Activated T-cell treated with anti-CD3 and anti-CD28 coated beads for 24 hours (primary cell): ENCODE results near the gene SLC25A33.
"Not testable (repeated sequence)": the region's sequence is repeated elsewhere in the genome, so short reads cannot be mapped to it uniquely, and the experiment has no call there.

Experiments used
- DNase-seq: peaks from one replicate; pipeline ENCODE4 v3.0.0-alpha.2; 2020; ENCODE audit warnings: low read depth

The SLC25A33 gene

DNA sequence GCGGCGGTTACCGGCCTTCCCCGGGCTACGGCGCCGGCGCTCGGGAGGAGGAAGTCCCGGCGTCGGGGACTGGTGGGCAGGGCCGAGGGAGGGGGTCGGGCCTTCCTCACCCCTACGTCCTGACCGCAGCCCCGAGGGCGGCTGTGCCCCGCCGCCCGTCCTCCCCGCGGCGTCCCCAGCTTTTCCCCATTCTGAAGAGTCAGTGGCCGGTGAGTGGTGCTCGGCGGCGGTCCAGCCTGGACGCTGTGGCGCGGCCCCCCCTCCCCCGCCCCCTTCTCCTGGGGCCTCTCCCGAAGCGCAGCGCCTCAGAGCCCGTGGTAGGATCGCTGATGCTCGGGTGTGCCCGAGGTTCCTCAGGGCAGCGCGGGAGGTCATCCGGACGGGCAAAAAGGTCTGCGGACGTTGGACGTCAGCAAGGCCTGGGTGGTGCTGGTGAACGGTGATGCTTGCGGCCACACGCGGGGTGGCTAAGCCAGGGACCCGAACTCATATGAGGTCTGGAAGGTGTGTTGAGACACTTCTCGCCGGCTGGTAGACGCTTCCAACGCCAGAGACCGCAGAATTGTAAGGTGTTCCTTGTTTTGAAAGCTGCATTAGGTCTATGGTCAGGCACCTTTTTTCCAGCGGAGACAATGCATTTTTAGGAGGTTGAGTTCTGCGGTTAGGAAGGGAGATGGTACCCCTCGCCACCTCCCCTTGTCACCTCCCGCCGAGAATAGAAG is 725 bp downstream of the SLC25A33 start:
- DNase-seq: peak; percentile 28

DNA sequence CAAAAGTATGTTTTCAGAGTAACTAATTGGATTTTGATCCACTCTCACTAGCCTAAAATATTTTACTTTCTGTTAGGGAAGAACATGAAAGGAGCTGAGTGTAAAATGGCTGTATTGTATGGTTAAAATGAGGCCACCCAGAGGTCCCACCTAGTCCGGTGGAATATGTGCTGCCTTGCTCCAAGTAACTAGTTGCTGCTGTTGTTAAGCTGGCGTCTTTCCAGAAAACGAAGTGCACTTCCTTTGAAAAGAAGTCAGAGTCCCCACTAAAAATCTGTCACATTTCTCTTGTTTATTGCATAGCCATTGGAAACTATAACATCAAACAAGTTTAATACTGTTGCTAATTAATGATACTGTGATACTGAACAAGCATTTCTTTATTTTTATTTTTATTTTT is 3.2 kb downstream of the SLC25A33 start:
- DNase-seq: no peak

DNA sequence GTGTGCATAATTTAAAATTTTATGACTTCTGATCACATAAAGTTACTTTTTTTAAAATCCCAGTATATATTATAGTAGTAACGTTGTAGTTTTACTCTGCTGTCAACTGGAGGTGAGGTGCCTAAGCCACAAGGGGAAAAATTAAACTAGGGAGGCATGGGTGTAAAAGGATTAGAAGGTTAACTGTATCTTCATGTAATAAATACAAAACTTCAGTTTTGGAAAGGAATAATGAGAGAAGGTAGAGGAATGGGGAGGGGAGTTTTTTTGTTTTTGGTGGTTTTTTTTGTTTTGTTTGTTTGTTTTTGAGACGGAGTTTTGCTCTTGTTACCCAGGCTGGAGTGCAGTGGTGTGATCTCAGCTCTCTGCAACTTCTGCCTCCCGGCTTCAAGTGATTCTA is 5.7 kb downstream of the SLC25A33 start:
- no peak for DNase-seq

DNA sequence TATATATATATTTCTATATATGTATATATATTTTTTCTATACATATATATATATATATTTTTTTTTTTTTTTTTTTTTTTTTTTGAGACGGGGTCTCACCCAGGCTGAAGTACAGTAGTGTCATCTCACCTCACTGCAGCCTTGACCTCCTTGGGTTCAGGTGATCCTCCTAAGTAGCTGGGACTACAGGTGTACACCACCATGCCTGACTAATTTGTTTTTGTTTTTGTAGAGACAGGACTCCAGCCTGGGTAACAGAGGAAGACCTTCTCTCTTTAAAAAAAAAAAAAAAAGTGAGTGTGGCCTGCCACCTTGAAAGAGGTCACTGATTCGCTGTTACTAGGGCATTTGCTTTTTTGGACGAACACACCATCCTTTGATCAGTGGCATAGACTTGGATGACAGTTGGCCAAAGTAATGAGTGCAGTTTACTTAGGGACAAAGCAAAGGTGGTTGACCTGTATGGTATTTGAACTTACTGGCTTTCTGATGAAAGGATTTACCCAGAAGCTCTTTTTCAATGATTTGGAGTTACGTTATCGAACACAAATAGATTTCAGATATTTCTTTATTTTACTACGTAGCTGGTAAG is 10.8 kb downstream of the SLC25A33 start:
- no peak for DNase-seq

DNA sequence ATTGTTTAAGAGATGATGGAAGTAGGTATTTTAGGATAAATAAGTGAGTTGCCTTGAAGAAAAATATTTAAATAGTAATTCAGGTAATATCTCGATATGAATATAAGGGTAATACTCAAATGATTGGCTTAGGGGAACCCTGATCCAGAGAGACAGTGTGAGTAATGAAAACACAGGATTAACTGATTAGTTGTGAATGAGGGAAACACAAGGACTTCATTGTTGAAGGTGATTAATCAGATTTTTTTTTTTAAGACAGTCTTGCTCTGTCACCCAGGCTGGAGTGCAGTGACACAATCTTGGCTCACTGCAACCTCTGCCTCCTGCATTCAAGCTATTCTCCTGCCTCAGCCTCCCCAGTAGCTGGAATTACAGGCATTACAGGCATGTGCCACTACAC is 12.7 kb downstream of the SLC25A33 start:
- no peak for DNase-seq

GRCh38 chr1:9553736-9554144 is 14.5 kb downstream of the SLC25A33 start:
- DNase-seq: no peak

DNA sequence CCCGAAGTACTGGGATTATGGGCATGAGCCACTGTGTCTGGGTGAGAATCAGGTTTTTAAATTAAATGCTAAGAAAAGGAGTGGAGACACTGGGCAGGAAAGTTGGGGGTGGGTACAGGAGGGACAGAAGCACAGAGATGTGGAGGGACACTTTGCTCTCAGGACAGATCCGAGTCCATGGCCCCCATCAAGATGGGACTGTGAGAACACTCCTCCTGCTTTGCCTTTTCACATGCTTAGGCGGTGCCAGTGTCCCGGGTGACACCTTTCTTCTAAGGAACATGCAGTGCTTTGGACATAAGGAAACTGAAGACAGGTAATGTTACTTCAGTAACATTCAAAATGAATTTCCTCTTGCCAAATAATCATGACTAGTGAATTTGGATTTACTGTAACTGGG is 16.7 kb downstream of the SLC25A33 start:
- DNase-seq: no peak

DNA sequence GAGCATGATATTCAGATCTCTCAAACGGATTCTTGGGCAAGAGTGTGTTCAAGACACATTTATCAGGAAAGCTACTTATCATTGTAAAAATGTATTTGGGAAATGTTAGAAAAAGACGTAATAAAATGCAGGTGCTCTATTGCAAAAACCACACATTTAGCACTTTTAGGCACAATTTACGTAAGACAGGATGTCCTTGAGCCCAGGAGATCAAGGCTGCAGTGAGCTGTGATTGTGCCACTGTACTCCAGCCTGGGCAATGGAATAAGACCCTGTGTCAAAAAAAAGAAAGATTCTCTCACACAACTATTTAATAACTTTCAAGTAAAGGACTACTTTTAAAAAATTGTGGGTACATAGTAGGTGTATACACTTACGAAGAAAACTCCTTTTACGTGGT is 18.4 kb downstream of the SLC25A33 start:
- DNase-seq: no peak

DNA sequence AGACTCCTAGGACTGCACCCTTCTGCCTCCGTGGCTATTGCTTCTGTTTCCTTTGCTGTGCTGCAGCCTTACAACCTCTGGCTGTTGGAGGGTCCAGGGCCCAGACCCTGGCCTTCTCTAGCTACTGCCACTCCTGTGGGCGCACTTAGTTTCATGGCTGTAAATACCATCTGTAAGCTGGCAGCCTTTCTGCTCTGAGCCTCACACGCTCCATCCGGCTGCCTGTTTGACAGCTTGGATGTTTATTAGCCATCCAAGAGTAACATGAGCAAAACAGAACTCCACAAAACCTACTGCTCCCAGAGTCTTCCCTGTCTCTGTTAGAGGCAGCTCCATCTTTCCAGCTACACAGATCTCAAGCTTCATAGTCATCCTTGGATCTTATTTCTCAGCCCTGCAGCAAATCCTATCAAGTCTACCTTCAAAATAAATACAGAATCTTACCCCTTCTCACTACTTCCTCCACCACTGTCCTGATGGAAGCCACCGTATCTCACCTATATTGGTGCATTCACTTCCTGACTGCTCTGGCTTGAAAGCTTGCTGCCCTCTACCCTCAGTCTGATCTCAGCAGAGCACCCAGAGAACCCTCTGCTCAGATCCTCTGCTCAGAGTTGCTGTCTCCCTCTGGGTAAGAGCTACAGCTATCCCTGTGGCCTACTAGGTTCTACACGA is 19.1 kb downstream of the SLC25A33 start:
- no peak for DNase-seq

DNA sequence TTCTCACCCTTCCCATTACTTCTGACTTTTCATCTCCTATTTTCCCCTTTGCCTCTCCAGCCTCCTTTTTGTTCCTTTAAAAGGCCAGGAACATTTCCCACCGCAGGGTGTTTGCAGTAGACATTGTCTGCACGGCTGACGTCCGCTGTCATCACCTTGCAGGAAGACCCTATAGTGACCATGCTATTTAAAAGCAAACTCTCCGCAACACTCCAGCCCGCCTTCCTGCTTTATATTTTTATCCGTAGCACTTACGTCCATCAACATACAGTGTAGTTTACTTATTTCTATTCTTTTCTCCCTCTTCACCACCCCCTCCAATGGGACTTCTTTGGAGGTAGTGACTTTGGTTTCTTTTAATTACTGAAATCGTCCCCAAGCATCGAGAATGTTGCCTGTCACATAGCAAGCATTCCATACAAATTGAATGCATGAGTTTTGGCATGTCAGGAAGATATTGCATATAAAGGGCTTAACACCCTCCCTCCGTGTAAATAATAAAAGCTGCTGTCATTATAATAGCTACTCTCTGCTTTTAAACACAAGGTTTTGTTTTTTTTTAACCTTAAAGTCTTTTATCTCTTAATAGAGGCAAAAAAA is 19.8 kb downstream of the SLC25A33 start:
- DNase-seq: no peak

- DNase-seq: no peak
Observed at GRCh38 chr1:9559673-9560072, 20.4 kb downstream of the SLC25A33 start.

GRCh38 chr1:9560090-9560489 is 20.8 kb downstream of the SLC25A33 start:
- DNase-seq: not testable (repeated sequence)

DNA sequence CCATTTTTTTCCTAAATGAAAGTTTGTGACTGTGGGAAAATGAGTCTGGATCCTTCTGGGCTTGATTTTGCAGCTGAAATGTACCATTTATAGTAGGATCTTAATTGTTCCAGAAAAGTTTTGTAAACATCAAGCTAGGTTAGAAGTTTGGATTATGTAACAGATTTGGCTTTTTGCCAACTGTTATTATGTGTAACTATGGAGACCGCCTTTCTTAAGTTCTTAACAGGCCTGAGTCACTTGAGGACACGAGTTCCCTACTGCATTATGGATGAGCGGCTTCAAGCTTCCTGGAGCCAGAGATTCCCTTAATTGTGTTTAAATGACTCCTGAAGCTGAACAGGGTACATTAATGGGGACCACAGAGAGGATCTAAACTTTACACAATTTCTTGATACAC is 22.2 kb downstream of the SLC25A33 start:
- DNase-seq: no peak

GRCh38 chr1:9569267-9569666 is 30.0 kb downstream of the SLC25A33 start:
- DNase-seq: no peak

GRCh38 chr1:9570886-9571529 is 31.7 kb downstream of the SLC25A33 start:
- not testable (repeated sequence) for DNase-seq

DNA sequence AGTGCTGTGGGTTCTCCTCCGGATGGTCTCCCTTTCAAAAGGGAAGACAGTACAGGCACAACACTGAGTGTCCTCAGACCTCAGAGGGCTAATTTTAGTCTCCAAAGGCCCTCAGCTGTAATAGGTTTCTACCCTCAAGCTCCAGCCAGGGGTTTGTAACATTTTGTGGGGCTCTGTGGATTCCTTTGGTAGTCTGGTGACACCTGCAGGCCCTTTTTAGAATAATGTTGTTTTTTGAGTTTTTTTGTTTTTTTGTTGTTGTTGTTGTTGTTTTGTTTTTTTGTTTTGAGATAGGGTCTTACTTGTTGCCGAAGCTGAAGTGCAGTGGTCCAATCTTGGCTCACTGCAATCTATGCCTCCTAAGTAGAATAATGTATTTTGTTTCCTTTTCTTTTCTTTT is 34.5 kb downstream of the SLC25A33 start:
- no peak for DNase-seq

GRCh38 chr1:9575486-9575885 is 36.2 kb downstream of the SLC25A33 start:
- no peak for DNase-seq

- no peak for DNase-seq
Observed at GRCh38 chr1:9576903-9577302, 37.6 kb downstream of the SLC25A33 start.

GRCh38 chr1:9577423-9577822 is 38.2 kb downstream of the SLC25A33 start:
- no peak for DNase-seq

- no peak for DNase-seq
Observed at GRCh38 chr1:9580942-9581341, 41.7 kb downstream of the SLC25A33 start.

DNA sequence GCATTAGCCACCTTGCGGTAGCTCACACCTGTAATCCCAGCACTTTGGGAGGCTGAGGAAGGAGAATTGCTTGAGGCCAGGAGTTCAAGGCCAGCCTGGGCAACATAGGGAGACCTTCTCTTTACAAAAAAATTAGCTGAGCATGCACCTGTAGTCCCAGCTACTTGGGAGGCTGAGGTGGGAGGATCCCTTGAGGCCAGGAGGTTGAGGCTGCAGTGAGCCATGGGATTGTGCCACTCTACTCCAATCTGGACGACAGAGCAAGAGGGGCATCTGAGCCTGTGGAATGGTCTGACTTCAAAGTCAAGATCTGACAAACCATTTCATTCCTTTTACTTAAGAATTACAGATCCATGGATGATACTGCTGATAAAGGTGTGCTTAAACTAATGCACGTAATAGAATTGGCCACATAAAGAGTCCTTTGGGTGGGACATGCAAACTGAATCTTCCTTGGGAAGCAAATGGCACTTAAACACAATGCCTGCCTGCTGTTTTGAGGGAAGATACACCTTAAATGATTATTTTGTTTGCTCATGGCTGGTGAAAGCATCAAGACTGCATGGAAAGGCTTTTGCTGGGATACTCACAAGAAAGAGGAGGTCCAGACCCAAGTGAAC is 47.0 kb downstream of the SLC25A33 start:
- DNase-seq: no peak

DNA sequence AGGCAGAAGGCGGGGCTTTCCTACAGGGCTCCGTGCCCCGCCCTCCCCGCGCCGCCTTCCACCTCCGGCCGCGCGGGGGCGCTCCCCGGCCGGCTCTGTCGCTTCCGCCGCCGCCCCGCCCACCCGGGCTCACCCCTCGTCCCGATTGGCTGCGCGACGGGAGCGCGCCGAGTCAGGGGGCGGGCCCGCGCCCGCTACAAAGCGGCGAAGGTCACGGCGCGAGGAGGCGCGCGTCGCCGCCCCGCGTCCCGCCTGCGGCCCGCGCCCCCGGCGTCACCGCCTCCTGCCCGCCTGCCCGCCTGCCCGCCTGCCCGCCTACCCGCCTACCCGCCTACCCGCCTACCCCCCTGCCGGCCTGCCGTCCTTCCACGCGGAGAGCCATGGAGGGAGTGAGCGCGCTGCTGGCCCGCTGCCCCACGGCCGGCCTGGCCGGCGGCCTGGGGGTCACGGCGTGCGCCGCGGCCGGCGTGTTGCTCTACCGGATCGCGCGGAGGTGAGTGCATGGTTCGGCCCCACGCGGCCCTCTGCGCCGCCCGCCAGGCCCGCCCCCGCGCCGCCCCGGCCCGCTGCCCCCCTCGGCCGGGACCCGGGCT is 49.4 kb downstream of the SLC25A33 start, which contains the start of gene TMEM201:
Gene TMEM201, plus strand, starts transcription at position 361 of the 593 bp plus-strand sequence. Its CDS starts 20 bp downstream, at position 381.
- DNase-seq: peak; percentile 92
